HG02571 (cell line): ENCODE data around the gene C16orf95.
"Not testable (repeated sequence)": the region's sequence is repeated elsewhere in the genome, so short reads cannot be mapped to it uniquely, and the experiment has no call there.

Experiments
- ATAC-seq: cut with Tn5 transposase; IDR thresholded peaks from one replicate; pipeline ENCODE4 v1.9.1; 2021; ENCODE audit warnings: mild to moderate bottlenecking, moderate library complexity; ENCODE audit not compliant: unreplicated experiment

Gene C16orf95

GRCh38 chr16:87347932-87348615, 30.9 kb upstream of the C16orf95 start:
- no peak for ATAC-seq

DNA sequence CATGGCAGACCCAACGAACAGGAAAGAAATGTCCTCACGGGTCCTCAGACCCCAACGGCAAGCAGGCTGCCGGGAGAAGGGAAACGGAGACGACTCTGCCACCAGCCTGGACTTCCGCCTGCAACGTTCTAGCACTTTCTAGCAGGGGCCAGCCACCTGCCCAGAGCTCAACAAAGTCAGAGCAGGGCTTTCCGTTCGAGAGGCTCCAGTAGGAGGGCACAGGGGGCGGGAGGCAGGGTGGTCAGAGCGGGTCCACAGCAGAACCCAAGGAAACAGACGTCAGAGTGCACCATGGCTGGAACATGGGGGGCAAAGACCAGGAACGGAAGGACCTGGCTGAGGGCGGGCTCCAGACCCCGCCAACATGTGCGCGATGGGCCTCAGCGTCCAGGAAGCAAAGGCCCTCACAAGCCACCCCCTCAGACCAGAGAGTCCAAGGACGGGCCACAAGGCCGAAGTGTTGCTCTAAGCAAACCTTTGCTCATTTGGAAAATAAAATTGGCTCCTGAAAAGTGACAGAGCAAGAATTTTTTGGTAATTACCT, 29.4 kb upstream of the C16orf95 start:
- no peak for ATAC-seq

- ATAC-seq: no peak
These were observed 28.7 kb upstream of the C16orf95 start for GRCh38 chr16:87345726-87346424.

DNA sequence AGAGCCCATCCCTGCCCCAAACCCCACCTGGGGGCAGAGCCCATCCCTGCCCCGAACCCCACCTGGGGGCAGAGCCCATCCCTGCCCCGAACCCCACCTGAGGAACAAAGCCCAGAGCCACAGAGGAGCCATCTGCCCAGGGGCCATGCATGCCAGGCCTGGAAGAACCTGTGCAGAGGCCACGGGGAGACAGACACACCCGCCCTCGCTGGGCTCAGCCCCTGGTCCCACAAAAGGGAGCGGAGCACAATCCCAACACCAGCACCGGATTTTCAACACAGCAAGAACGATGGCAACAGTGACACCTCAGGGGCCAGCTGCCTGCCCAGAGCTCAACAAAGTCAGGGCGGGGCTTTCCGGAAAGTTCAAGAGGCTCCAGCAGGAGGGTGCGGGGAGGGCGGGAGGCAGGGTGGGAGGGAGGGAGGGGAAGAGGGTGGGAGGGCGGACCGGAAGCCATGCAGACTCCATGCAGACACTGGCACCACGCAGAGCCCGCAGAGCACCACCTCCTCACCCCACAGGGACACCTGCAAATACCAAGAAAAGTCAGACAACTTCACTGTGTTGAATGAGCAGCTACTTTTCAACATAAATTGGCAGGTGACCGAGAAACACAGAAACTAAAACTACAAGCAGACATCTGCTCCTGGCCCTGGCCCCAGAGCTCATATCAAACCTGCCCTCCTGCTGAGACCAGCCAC, 27.9 kb upstream of the C16orf95 start:
- no peak for ATAC-seq

DNA sequence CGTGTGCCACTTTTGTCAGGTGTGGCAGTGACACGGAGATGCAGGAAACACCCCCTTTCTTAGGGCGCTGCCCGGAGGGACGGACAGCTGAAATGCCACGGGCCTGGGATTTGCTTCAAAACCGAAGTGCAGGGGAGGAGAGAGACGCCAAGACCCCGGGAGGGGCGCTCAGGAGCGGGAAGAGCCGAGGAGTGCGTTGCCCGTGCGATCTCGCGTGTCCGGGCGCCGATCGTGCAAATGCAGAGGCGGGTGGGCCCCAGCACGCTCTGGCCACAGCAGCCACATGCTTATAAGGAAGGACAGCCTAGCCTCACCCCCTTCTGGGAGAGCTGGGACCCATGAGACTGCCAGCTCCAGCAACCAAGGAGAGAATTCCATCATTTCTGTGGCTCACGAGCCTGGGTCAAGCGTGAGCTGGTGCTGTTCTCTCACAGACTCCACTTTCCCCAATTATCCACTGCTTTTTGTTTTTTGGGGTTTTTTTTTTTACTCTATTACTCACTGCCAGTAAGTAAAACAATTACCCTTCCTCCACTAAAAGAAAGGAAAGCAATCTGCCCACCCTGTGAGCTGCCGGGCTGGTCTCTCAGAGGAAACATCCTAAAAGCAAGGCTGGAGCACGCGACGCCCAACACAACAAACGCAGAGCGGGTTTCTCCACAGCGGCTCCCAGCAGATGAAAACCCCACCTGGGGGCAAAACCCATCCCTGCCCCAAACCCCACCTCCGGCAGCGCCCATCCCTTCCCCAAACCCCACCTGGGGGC, 27.2 kb upstream of the C16orf95 start:
- no peak for ATAC-seq

GRCh38 chr16:87343753-87344050, 26.5 kb upstream of the C16orf95 start:
- no peak for ATAC-seq

- no peak for ATAC-seq
These were observed 26.0 kb upstream of the C16orf95 start for GRCh38 chr16:87342978-87343752.

DNA sequence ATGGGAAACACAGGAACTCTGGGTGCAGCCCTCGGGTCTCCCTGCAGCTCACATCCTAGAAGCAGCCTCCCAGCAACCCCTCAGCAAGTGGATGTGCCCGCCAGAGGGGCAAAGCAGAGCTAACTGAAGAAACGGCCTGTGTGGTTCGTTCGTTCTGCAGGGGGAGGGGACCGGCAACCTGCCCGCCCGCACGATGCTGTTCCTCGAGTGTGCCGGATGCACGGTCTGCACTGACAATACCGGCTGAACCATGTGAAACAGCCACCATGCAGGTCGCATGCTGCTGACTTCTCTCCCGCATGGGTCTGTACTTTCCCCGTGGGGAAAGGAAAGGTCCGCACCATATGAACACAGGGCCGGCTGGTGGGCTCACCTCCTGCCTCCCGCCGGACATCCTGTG, 25.3 kb upstream of the C16orf95 start:
- no peak for ATAC-seq

- no peak for ATAC-seq
These were observed 23.0 kb upstream of the C16orf95 start for GRCh38 chr16:87340198-87340597.

GRCh38 chr16:87339724-87340105, 22.5 kb upstream of the C16orf95 start:
- not testable (repeated sequence) for ATAC-seq

DNA sequence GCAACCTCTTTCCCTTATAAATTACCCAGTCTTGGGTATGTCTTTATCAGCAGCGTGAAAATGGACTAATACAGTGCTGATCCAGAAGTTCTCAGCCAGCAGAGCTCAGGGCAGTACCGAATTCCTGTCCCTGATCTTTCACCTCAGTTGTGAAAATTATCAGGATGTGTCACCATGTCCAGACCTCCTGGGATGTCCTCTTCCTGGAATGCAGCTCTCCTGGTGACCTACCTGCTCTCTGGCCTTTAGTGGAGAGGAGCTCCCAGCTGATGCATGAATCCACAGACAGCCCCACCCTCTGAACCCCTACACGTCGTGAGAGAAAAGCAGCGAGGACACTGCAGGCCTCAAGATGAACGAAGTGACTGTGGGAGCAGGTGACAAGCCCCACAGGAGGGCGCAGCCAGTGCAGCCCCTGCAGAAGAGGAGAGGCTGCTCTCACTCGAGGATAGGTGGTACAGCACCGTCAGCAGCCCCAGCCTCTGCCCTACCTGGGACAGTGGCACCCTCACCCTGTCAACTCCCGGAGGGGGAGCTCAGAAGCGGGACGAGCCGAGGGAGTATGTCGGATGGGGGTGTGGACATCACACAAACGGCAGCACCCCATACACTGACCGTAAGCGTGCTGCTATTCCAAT, 22.0 kb upstream of the C16orf95 start:
- no peak for ATAC-seq

DNA sequence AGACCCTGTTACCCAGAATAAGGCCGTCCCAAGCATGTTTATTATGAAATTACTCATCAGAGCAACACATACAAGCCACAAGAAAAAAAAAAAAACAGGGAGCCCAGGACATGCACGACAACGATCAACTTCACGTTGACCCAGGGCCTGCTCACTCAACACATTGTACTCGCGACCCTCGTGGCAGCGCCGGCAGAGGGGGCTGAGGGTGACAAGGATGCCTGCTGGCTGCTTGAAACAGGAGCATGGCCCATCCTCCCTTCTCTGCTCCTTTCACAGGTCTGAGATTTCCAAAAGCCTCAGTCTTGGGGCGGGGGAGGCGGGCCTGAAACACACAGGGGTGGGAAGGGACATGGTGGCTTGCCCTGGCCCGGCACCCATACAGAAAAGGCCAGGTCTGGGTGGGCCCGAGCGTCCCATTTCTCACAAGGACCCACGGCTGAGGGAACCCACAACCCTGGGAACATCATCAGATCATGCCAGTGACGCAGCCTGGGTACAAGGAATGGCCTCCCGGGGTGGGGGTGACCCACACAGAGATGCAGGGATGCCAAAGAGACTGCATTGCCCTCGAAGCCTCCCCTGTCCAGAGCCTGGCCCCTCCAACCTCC, 21.1 kb upstream of the C16orf95 start:
- ATAC-seq: no peak

DNA sequence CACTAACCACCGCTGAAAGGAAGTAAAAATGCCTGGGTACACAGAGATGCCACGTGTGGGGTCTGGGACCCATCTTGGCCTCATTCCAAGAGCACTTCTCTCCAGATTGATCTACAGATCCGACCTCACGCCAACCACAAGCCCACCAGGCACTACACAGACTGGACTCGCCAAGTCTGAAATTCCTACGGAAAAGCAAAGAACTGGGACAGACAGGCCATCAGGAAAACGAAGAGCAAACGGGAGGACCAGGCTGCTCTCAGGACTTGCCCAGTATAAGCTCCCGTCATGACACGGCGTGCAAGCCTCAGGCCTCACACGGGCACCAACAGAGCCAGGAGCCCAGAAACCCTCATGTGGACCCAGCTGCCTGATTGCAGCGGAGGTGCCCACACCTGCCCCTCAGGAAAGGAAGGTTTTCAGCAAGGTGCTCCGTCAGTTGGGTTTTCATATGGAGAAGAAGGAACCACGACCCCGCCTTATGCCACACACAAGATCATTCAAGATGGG, 20.1 kb upstream of the C16orf95 start:
- ATAC-seq: no peak

GRCh38 chr16:87336434-87337240, 19.4 kb upstream of the C16orf95 start:
- ATAC-seq: no peak

- no peak for ATAC-seq
These were observed 18.6 kb upstream of the C16orf95 start for GRCh38 chr16:87335625-87336433.

GRCh38 chr16:87334651-87335624, 17.7 kb upstream of the C16orf95 start:
- ATAC-seq: no peak
